Endometrial microvascular endothelial cells (primary cell): ENCODE measurements around the gene BRINP2. TPM values are rescaled to one million over a fixed set of nuclear protein-coding genes. Genes with fewer than 3 reads are reported as not detected.

ENCODE experiments used
- in situ Hi-C: cut with HindIII; loops from 2 replicates; pipeline ENCODE4 v1.10.0; 2017; ENCODE audit warnings: low sequenced_read_pairs, low pct_unique_long_range_greater_than_20kb; ENCODE audit errors: inconsistent ontology term
- total RNA-seq: library from RNA; depleted of rRNA; stranded (reverse); fragments of >200 nt; gene quantifications from one replicate; pipeline ENCODE4 v1.2.3, GENCODE V29; 2015; ENCODE audit errors: inconsistent ontology term

BRINP2 gene, protein sequence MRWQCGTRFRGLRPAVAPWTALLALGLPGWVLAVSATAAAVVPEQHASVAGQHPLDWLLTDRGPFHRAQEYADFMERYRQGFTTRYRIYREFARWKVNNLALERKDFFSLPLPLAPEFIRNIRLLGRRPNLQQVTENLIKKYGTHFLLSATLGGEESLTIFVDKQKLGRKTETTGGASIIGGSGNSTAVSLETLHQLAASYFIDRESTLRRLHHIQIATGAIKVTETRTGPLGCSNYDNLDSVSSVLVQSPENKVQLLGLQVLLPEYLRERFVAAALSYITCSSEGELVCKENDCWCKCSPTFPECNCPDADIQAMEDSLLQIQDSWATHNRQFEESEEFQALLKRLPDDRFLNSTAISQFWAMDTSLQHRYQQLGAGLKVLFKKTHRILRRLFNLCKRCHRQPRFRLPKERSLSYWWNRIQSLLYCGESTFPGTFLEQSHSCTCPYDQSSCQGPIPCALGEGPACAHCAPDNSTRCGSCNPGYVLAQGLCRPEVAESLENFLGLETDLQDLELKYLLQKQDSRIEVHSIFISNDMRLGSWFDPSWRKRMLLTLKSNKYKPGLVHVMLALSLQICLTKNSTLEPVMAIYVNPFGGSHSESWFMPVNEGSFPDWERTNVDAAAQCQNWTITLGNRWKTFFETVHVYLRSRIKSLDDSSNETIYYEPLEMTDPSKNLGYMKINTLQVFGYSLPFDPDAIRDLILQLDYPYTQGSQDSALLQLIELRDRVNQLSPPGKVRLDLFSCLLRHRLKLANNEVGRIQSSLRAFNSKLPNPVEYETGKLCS
- total RNA-seq, result 0.09 TPM

DNA sequence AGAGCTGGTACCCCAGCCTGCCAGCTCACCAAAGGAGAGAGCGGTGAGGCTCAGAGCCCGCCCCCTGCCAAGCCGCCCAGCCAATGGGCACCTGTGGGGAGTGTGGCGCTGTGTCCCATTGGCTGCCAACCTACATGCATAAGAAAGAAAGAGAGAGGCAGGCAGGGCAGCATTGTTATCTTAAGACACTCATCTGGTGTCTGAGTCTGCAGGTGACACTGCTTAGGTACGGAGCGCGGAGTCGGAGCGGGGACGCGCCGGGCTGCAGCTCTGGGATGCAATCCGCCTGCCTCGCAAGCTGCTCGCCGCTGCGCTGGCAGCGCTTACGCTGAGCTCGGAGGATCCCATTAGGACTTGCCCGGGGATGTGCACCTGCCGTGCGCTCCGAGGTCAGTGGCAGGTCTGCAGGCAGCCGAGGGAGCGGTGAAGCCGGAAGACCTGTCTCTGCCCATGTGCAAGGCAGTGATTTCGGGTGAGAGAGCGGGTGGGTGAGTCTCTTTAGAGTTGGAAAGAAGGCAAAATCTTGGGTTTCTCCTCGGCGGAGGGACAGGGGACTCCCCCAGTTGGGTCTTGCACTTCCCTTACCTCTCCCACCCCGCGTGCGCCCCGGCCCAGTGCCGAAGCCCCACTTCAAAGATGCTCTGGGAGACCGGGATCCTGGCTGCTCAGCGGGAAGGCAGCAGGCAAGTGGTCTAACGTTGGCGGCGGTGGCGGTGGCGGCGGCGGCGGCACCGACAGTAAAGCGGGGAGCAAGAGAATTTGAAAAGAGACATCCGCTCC is at the start of gene BRINP2:
Gene BRINP2, plus strand, starts transcription at position 203 of the 780 bp plus-strand sequence. CDS start 58,919 bp downstream, outside the sequence.
- in situ Hi-C loops, result no loop called here

DNA sequence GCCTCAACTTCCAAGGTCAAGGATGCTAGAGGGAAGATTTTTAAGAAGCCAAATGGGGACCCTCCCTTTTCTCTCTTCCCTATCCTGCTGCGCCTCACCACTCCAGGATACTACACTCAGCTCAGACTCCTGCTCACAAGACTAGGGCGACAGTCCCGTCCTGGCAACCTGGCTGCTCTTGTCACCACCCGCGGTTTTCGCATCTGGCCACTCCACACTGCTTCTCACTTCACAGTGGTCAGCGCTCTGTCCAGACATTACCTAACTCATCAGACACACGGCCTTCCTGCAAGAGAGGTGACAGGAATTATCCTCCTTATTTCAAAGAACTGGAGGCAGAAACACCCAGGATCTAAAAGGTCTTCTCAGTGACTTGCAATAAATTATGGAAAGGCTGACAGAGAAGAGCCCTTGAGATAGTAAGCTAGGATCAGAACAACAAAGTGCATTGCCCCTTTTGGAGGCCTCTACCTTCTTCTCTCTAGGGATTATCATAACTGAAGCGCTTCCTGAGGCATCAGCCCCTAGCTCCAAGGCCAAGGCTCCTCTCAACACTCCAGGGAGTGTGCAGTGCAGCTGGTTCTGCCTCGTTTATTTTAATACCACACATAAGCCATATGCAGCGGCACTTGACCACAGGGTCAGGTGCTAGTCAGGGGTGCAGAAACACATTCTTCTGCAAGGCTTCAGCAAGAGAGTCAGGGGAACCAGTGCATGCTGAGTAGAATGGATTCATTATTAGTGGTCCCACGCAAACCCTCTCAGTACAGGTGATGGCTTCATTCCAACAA is 48.1 kb upstream of the BRINP2 start:
- in situ Hi-C loops, result no loop called here

DNA sequence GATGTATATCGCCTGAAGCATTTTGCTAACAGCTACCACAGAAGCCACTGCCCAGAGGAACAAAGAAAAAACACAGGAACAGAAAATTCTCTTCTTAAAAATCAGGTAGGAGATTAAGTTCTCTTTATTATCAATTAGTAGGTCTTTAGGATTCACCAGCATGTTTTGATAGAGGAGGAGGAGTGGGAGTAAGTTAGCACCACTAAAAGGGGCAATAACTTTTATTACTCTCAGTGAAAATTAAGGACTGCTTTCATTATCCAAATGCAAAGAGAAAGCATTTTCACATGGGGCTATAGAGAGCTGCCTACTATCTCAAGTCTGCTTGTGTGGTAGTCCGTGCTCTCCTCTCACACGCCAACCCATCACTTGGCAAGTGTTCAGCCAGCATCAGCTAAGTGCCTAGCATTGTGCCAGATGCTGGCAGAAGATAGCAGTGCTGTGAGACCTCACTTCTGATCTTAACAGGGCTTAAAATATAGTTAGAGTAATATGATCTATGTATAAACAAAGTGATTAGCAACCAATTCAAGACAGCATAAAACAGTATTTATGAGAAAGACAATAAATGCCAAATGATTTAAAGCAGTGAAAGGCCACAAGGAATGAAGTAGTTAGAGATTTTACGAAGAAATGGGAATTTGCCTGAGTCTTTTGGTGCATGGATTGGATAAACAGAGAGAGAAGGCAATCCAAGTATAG is 46.0 kb upstream of the BRINP2 start:
- in situ Hi-C loops, result no loop called here

DNA sequence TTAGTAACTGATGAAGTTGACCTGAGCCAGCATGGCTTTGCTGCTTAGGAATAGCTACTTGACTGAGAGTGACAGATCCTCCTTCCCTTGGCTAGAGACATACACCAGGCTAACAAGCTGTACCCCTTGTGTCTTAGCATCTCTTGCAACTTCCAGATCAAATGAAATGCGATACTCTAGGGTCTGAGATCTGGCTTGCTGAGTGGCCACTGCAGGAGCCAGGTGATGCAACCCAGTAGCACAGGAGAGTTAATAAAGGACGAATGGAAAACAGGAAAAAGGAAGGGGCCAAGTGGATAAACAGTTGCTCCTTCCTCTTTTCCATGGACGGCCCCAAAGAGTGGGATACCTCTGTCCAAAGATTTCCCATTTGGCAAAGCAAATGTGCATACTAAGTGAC is 44.5 kb upstream of the BRINP2 start:
- in situ Hi-C loops, result no loop called here

DNA sequence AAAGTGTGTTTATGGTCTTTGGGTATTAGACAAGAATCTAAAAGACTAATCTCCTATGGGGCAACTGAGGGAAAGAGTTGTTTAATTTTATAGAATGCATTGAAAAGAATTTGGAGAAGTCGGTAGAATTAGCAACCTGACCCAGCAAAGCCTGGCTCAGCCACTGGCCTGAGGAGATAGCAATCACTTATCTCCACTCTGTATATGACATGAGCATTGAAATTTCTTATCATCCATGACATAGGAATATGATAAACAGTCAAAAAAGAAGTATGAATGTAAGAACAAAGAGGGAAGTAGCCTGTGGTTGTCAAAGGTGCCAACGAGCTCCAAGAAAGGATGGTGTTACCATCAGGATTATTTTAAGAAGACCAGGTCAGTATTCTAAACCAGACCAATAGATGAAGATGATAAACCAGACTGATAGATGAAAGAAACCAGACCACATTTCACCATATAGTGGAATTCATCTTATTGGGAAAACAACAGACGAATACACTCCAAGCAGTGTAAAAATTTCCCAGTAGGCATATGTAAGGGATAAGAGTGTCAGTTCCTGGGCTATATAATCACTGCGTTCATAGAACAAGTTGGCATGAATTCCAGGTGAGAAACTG is 42.0 kb upstream of the BRINP2 start:
- in situ Hi-C loops, result no loop called here

DNA sequence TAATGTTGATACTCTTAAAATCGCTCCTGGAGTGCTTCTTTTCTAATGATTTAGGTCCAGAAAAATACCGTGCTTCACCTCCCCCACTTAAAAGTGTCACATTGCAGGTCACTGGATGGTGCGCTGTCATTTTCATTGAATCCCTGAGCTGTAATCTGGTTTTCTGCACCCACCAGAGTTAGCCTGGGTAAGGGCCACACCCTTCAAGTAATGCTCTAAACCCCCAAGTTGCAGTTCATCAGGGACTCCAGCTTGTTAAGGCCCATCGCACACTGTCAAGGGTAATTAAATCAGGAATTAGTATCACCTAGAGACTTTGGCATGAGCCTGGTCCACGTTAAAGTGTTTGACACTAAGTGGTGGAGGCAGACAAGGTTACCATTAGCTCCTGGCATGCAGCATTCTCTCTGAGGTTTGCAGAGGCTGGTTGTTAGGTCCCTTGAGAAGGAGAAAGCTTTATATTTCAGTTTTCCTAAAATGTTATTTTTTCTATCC is 40.3 kb upstream of the BRINP2 start:
- in situ Hi-C loops, result no loop called here

DNA sequence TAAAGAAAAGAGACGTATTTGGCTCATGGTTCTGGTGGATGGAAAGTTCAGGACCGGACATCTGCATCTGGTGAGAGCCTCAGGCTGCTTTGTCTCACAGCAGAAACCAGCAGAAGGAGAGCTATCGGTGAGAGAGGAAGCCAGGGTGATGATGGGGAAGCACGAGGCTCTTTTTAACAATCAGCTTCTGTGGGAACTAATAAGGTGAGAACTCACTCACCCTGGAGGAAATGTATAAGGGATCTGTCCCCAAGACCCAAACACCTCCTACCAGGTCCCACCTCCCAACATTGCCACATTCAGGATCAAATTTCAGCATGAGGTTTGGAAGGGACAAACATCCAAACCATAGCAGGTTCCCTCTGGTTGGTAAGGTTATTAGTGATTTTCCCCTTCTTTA is 39.0 kb upstream of the BRINP2 start:
- in situ Hi-C loops, result no loop called here

DNA sequence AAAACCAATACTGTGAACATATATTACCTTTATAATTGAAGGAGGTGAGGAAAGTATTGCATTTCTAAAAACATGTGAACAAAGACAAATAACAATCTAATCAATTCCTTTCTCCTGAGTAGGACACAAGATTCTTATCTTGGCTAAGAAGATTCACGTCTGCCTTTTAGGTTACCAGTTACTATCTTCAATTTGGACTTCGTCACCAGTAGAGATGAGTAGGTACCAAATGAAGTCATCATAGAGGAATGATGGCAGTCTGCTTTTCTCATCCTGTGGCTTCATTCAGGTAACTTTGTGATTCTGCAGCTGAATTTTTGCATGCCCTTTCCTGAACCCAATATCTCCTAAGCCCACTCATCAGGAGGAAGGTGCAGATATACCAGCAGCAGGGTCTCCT is 38.6 kb upstream of the BRINP2 start:
- in situ Hi-C loops, result no loop called here

DNA sequence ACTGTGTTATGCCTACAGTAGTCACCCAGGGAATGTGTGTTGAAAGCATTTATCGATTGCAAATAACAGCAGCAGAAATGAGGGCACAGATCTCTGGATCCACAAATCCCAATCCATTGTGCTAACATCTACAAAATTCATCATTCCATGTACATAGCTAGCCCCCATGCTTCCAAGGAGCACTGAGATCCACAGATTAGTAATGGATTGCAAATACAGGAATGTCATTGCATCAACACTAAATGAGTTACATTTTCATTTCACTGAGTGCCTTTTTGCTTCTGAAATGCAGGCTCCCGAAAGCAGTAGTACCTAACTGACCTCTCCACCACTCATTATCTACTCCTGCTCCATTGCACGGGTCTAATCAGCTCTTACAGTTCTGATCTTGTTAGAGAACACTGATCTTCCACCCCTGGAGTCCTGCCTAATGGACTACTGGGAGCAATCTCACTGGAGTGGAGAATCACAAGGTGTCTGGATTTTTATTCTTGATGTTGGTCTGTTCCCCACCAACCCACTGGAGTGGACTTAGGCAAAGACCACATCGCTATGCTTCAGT is 36.7 kb upstream of the BRINP2 start:
- in situ Hi-C loops, result no loop called here

DNA sequence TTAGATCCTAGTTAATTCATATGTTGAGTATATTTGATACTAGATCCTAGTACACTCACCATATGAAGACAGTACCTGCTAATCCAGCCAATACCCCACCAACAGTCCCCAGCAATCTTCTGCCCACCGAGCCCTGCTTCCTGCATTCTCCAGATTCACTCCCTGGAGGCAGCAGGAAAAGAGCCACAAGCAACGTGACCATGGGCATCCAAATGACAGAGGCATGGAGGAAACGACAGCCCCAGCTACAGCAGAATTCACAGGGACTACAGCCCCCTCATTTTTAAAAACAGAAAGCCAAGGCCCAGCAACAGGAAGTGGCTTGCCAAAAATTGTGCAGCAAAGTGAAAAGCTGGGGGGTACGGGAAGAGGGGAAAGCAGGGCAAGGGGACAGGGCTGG is 35.5 kb upstream of the BRINP2 start:
- in situ Hi-C loops, result no loop called here

DNA sequence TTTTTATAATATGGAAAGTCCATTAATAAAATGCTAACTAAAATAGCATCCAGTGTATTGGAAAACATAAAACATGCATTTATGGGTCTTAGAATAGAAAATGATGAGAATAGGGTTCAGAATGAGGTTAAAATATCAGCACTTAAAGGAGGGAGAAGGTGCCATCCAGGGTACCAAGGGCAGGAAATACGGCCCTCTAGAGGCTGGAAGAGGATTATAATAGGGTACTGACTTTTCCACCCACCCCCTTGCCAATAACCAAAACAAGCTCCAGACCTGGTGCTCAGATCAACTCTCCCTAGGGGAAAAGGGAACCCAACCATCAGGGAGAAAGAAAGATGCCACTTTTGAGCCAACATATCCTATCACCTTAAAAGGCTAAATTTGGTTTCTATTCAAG is 32.9 kb upstream of the BRINP2 start:
- in situ Hi-C loops, result no loop called here

DNA sequence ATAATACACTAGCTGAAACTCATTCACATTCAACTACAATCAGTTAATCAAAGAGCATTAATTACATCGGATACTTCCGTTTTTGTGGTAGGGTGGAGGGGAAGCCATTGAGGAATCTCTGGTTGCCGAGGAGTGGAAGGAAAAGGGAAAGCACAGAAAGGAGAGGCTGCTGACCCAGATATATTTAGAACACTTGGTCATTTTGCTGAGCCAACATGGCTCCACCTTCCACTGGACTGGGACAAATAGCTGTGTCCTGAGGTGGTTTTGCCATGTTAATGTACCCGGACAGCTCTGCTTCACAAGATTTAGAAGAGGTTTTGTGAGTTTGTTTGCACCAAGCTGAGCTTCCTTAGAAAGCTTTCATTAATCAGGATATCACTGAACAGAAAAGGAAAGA is 32.4 kb upstream of the BRINP2 start:
- in situ Hi-C loops, result no loop called here

DNA sequence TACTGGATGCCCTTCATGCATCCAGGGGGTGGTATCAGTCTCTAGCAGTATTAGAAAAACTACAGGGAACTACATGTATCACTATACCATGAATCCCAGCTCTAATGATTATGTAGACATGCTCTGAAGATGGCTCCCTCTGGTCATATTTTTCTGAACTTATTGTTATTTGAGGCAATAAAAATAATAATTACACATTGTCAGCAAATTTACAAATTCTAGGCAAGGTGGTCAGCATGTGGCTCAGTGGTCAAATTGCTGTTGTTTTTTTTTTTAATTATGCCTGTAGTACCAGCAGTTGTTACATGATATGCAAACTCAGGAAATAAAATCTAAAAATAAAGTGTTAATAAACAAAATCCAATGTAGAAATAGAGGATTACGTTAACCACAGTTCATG is 28.7 kb upstream of the BRINP2 start:
- in situ Hi-C loops, result no loop called here

DNA sequence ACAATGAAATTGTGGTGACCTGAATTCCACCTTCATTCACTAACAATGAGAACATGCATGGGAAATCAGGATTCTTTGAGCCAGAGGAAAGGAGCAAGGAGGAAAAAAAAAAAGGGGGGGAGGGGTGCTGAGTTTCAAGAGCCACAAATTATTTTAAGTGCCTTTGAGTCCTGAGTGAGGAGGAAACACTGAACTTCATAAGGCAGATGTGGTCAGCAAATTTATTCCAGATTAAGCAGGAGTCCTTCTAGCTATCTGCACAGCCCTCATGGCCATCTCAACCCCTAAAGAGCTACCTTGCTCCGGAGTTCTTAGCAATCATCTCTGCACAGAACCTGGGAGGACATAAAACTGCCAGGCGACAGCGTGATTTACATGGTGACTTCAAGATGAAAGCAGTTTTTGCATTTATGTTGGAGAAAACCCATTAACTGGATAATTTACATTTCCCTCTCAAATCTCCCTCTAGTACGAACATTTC is 27.9 kb upstream of the BRINP2 start:
- in situ Hi-C loops, result no loop called here

DNA sequence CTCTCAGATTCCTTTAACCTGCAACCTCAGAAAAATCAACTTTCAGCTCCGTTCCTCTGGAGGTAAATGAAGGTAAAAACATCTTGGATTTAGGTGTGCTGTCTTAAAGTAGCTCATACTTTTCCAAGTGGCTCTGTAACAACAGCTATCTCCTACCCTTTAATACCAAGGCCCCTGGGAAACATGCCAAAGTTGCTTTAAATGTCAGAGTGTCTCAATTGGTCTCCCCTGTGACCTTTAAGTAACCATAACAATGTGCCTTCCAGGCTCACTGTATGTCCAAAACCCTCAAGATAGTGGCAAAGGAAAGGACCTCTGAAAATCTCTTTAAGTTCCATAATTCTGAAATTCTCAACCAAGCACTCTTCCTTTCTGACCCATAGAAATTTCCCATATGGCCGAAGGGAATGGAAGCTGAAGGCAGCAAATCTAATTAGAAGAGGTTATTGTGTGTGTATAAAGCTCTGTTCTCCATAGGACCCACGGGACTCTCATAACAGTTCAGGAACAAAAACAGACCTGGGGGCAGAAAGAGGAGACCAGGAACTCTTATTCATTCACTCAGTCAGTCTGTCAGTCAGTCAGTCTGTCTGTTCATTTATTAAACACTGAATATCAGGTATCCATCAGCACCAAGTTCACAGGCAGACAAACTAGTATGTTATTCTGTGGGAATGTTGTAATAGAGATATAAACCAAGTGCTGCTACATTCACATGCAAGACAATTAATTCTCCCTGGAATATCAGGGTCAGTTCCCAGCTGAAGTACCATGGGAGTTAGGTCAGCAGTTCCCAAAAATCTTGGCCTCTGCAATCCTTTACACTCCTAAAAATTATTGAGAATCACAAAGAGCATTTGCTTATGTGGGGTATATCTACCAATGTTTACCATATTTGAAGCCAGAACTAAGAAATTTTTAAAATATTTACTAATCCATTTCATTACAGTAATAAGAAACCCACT is 25.4 kb upstream of the BRINP2 start:
- in situ Hi-C loops, result no loop called here

DNA sequence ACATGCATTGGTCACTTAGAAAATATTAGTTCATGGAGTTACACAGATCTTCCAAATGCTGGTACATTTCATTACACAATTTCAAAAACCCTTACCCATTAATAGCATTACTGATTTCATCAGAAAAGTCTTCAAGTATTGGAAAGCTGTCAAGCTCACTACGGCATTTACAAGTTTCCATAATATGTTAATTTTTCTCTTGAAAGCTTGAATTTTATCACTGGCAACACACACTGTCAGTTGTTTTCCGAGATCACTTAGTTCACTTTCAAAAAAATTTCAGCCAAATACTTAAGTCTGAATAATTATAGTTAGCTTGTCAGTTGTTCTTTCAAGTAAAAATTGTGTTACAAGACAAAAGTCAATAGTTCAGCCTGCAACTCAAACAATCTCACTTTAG is 24.3 kb upstream of the BRINP2 start:
- in situ Hi-C loops, result no loop called here
